Mesenchymal stem cell (in vitro differentiated cells and primary cell): ENCODE results near the gene SPATA2.

Source experiments
- DNase-seq: peaks from one replicate; pipeline ENCODE4 v3.0.0-alpha.2; 2013
- H2AFZ ChIP-seq: one replicate; pipeline ENCODE4 v1.6.1; 2013; ENCODE audit warnings: low read depth, mild to moderate bottlenecking, control low read depth, inconsistent platforms, low read length, moderate library complexity
- H2AK5ac ChIP-seq: 2 replicates; pipeline ENCODE4 v1.6.1; 2013; ENCODE audit warnings: low read length, moderate library complexity, mild to moderate bottlenecking, inconsistent platforms; ENCODE audit not compliant: severe bottlenecking
- H2BK120ac ChIP-seq: one replicate; pipeline ENCODE4 v1.6.1; 2013; ENCODE audit warnings: low read depth, mild to moderate bottlenecking, inconsistent platforms, low read length, moderate library complexity
- H2BK12ac ChIP-seq, 2 experiments: one replicate each; pipeline ENCODE4 v1.6.1; 2013; ENCODE audit warnings: inconsistent platforms in 2 of 2, low read length in 2 of 2, mild to moderate bottlenecking in 2 of 2, moderate library complexity in 2 of 2, control low read depth in 1 of 2
- H2BK15ac ChIP-seq: one replicate; pipeline ENCODE4 v1.6.1; 2013; ENCODE audit warnings: mild to moderate bottlenecking, low read depth, inconsistent platforms; ENCODE audit not compliant: poor library complexity, severe bottlenecking
- H2BK5ac ChIP-seq: 2 replicates; pipeline ENCODE4 v1.6.1; 2013; ENCODE audit warnings: low read depth, mild to moderate bottlenecking, low read length, control low read depth, inconsistent platforms; ENCODE audit not compliant: poor library complexity, severe bottlenecking
- H3K14ac ChIP-seq, 2 experiments: one replicate each; pipeline ENCODE4 v1.6.1; 2013; ENCODE audit warnings: inconsistent platforms in 2 of 2, low read length in 2 of 2, control low read depth in 1 of 2, mild to moderate bottlenecking in 1 of 2, moderate library complexity in 1 of 2
- H3K18ac ChIP-seq, 2 experiments: one replicate each; pipeline ENCODE4 v1.6.1; 2013; ENCODE audit warnings: inconsistent platforms in 2 of 2, low read length in 2 of 2, control low read depth in 1 of 2, low read depth in 1 of 2, mild to moderate bottlenecking in 1 of 2
- H3K23ac ChIP-seq, 2 experiments: one replicate each; pipeline ENCODE4 v1.6.1; 2013; ENCODE audit warnings: inconsistent platforms in 2 of 2, low read length in 2 of 2, mild to moderate bottlenecking in 2 of 2, moderate library complexity in 2 of 2, control low read depth in 1 of 2
- H3K27ac ChIP-seq: 2 replicates; pipeline ENCODE4 v1.5.1; 2013; ENCODE audit warnings: mild to moderate bottlenecking, moderate library complexity, low read length, control low read depth, inconsistent platforms; ENCODE audit not compliant: poor library complexity, severe bottlenecking
- H3K27me3 ChIP-seq, 2 experiments: 2 replicates each; pipeline versions ENCODE4 v1.6.1 to v1.7.0; 2013; ENCODE audit warnings: low read length in 2 of 2, mild to moderate bottlenecking in 2 of 2, moderate library complexity in 2 of 2, control low read depth in 1 of 2, inconsistent platforms in 1 of 2; ENCODE audit not compliant: control insufficient read depth in 1 of 2, insufficient read depth in 1 of 2
- H3K36me3 ChIP-seq, 2 experiments: 2 replicates each; pipeline versions ENCODE4 v1.6.1 to v1.7.0; 2013; ENCODE audit warnings: low read length in 2 of 2, control low read depth in 1 of 2, inconsistent platforms in 1 of 2, low read depth in 1 of 2, mild to moderate bottlenecking in 1 of 2; ENCODE audit not compliant: insufficient read depth in 2 of 2, control insufficient read depth in 1 of 2
- H3K4ac ChIP-seq, 2 experiments: one replicate each; pipeline ENCODE4 v1.6.1; 2013; ENCODE audit warnings: inconsistent platforms in 2 of 2, low read length in 2 of 2, mild to moderate bottlenecking in 2 of 2, moderate library complexity in 2 of 2, control low read depth in 1 of 2, low read depth in 1 of 2
- H3K4me1 ChIP-seq: 2 replicates; pipeline ENCODE4 v1.6.1; 2013; ENCODE audit warnings: low read depth, low read length, control low read depth; ENCODE audit not compliant: control insufficient read depth, insufficient read depth
- H3K4me2 ChIP-seq: 2 replicates; pipeline ENCODE4 v1.6.1; 2013; ENCODE audit warnings: low read length, mild to moderate bottlenecking, inconsistent platforms; ENCODE audit not compliant: poor library complexity, severe bottlenecking
- H3K4me3 ChIP-seq, 2 experiments: 2 replicates each; pipeline versions ENCODE4 v1.5.1 to v1.7.0; 2013; ENCODE audit warnings: low read length in 2 of 2, mild to moderate bottlenecking in 2 of 2, control low read depth in 1 of 2, low read depth in 1 of 2; ENCODE audit not compliant: insufficient read depth in 1 of 2
- H3K79me1 ChIP-seq: replicated peaks from 2 replicates; pipeline ENCODE4 v1.6.1; 2013; ENCODE audit warnings: mild to moderate bottlenecking, control low read depth, low read length, inconsistent platforms; ENCODE audit not compliant: poor library complexity, severe bottlenecking
- H3K9ac ChIP-seq: 2 replicates; pipeline ENCODE4 v1.7.0; 2013; ENCODE audit warnings: mild to moderate bottlenecking, low read length, moderate library complexity
- H3K9me3 ChIP-seq: 2 replicates; pipeline ENCODE4 v1.7.0; 2013; ENCODE audit warnings: mild to moderate bottlenecking, low read length; ENCODE audit not compliant: control insufficient read depth
- H4K8ac ChIP-seq: one replicate; pipeline ENCODE4 v1.6.1; 2013; ENCODE audit warnings: inconsistent platforms, mild to moderate bottlenecking, low read length, moderate library complexity
- H4K91ac ChIP-seq: one replicate; pipeline ENCODE4 v1.6.1; 2013; ENCODE audit warnings: mild to moderate bottlenecking, low read length, inconsistent platforms
- WGBS: methylation state at CpG from one replicate; pipeline ENCODE4 v1.1.7; 2013; ENCODE audit warnings: mixed read lengths; 5-methylcytosine and 5-hydroxymethylcytosine counted together

The SPATA2 gene

GRCh38 chr20:49885558-49886332 lies 29.6 kb downstream of the SPATA2 start:
- Histone ChIP-seq H4K91ac (no peak overlapping the region), H3K4me3 (no peak overlapping the region), H2BK15ac (no peak overlapping the region), H3K18ac (no peak overlapping the region), H4K8ac (no peak overlapping the region), H3K27ac (no peak overlapping the region), H2BK12ac (no peak overlapping the region), H3K14ac (no peak overlapping the region), H3K4ac (no peak overlapping the region), H3K27me3 (no peaks in the 10 kb centered on the region), H2AFZ (no peak overlapping the region), H3K79me1 (peaks cover 6% of the 10 kb centered on the region), H2BK120ac (no peak overlapping the region), H3K4me1 (peaks cover 54% of the 10 kb centered on the region), H3K9ac (no peak overlapping the region), H3K9me3 (no peaks in the 10 kb centered on the region), H2BK5ac (no peak overlapping the region), H3K4me2 (no peak overlapping the region), H2AK5ac (peak overlapping the region; percentile 15), H3K23ac (no peak overlapping the region), H3K36me3 (peaks cover 61 to 81% of the 10 kb centered on the region in 2 experiments)
- DNase-seq, result no peak
- WGBS, result 85% methylated on average over 16 of the region's 16 CpGs

DNA sequence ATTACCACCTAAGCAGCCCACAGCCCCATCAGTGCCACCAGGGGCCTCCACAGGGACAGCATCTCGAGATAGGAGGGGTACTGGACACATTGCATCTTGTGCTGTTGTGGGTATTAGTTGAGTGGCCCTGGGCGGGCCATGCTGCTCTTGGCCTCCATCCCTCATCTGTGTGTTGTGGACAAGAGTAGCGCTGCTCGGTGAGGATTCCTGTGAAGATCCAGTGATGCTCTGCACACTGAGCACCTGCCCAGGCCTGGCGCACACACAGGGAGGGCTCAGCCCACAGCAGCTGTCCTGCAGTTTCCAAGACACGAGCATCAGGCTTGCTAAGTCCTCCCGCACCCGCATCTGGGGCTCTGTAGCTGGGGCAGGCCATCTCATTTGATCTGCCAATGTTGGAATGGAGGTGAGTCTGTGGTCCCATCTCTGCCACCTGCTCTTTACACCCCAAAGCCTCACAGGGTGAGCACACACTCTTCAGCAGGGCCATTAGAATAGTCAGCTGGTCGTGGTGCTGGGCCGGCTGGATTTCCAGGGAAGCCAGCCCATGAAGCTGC lies 32.0 kb downstream of the SPATA2 start:
- no peak overlapping the region for H3K4me3 ChIP-seq
- no peak overlapping the region for H3K14ac ChIP-seq
- peak overlapping the region; percentile 5 for H4K8ac ChIP-seq
- H4K91ac ChIP-seq, result no peak overlapping the region
- H3K9ac ChIP-seq, result no peak overlapping the region
- H2BK5ac ChIP-seq, result no peak overlapping the region
- H3K9me3 ChIP-seq, result no peaks in the 10 kb centered on the region
- H3K27ac ChIP-seq, result no peak overlapping the region
- H2AK5ac ChIP-seq, result no peak overlapping the region
- no peaks in the 10 kb centered on the region for H3K27me3 ChIP-seq
- H2BK15ac ChIP-seq, result no peak overlapping the region
- H3K18ac ChIP-seq, result no peak overlapping the region
- H2AFZ ChIP-seq, result no peak overlapping the region
- no peak overlapping the region for H2BK12ac ChIP-seq
- WGBS, result 94% methylated on average over 10 of the region's 10 CpGs
- no peak overlapping the region for H3K4ac ChIP-seq
- peaks cover 37% of the 10 kb centered on the region for H3K4me1 ChIP-seq
- no peak overlapping the region for H3K4me2 ChIP-seq
- no peak overlapping the region for H2BK120ac ChIP-seq
- peaks cover 54 to 74% of the 10 kb centered on the region in 2 experiments for H3K36me3 ChIP-seq
- no peak overlapping the region for H3K23ac ChIP-seq
- no peak for DNase-seq
- H3K79me1 ChIP-seq, result peaks cover 2% of the 10 kb centered on the region

DNA sequence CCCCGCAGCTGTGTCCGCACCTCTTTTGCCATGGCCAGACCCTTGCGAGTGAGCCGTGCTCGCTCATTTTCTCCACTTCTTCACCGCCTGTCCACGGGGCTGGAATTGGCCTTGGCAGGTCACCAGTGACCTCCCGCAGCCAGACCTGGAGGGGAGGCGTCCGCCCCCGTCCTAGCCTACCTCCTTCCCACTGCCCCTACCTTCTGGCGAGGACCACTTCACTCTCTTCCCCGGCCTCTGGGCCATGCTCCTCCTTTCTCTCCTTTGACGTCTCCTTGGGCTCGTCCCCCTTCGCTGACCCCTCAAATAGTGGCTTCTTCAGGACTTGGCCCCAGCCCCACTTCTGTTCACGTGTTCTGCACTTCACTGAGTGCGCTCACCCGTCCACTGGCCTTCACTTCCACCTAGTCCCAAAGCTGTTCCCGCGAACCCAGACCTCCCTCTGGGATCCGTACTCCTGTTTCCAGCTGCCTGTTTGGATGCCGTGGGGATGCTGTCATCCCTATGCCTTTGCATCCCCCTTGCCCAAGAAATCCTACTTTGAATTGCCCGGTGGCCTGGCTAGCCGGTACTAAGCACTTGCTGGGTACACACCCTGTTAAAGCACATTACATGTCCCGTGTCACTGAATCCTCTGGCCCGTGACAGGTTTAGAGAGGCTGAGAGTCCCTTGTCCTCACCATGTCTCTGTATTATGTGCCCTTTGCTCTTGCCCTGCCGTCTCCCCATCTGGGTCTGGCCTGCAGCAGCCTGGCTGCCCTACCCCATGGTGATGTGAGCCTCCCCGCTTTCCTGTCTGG lies 33.0 kb downstream of the SPATA2 start:
- H4K8ac ChIP-seq, result no peak overlapping the region
- no peak overlapping the region for H3K4ac ChIP-seq
- no peak overlapping the region for H2BK12ac ChIP-seq
- no peak overlapping the region for H2AFZ ChIP-seq
- no peak for DNase-seq
- no peak overlapping the region for H3K4me3 ChIP-seq
- H2BK5ac ChIP-seq, result no peak overlapping the region
- H3K79me1 ChIP-seq, result peaks cover 2% of the 10 kb centered on the region
- H3K18ac ChIP-seq, result no peak overlapping the region
- H3K27ac ChIP-seq, result no peak overlapping the region
- no peak overlapping the region for H2BK120ac ChIP-seq
- H3K36me3 ChIP-seq, result peaks cover 54 to 73% of the 10 kb centered on the region in 2 experiments
- no peak overlapping the region for H4K91ac ChIP-seq
- peaks cover 28% of the 10 kb centered on the region for H3K4me1 ChIP-seq
- H3K14ac ChIP-seq, result no peak overlapping the region
- no peak overlapping the region for H2AK5ac ChIP-seq
- 91% methylated on average over 27 of the region's 29 CpGs for WGBS
- no peak overlapping the region for H3K9ac ChIP-seq
- H2BK15ac ChIP-seq, result no peak overlapping the region
- H3K4me2 ChIP-seq, result no peak overlapping the region
- H3K27me3 ChIP-seq, result no peaks in the 10 kb centered on the region
- no peak overlapping the region for H3K23ac ChIP-seq
- no peaks in the 10 kb centered on the region for H3K9me3 ChIP-seq
